Measurements from ENCODE around the gene C16orf89.

DNA sequence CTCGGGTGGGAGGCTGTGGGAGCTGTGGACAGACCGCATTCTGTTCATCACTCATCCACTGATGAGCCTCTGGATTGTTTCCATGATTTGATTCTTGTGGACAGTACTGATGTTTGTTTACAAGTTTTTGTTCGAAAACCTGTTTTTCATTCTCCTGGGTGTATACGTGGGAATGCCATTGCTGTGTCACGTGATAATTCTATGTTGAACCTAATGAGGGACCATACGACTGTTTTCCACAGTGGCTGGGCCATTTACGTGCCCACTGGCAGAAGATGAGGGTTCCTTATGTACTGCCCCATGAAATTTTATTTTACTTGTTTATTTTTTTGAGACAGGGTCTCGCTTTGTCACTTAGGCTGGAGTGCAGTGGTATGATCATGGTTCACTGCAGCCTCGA lies 3.3 kb upstream of the C16orf89 start:
- TF ChIP-seq, protein P1, sequence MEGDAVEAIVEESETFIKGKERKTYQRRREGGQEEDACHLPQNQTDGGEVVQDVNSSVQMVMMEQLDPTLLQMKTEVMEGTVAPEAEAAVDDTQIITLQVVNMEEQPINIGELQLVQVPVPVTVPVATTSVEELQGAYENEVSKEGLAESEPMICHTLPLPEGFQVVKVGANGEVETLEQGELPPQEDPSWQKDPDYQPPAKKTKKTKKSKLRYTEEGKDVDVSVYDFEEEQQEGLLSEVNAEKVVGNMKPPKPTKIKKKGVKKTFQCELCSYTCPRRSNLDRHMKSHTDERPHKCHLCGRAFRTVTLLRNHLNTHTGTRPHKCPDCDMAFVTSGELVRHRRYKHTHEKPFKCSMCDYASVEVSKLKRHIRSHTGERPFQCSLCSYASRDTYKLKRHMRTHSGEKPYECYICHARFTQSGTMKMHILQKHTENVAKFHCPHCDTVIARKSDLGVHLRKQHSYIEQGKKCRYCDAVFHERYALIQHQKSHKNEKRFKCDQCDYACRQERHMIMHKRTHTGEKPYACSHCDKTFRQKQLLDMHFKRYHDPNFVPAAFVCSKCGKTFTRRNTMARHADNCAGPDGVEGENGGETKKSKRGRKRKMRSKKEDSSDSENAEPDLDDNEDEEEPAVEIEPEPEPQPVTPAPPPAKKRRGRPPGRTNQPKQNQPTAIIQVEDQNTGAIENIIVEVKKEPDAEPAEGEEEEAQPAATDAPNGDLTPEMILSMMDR (IDR thresholded peaks at IDR 0.05 in 4 of 5, conservative IDR thresholded peaks at IDR 0.05 in 1 of 5): no peak
- TF ChIP-seq POLR2A (IDR thresholded peaks at IDR 0.05): no peak

All from gastrocnemius medialis (tissue), 4 donors.